ENCODE data around the gene MACROD2. TPM values are rescaled to one million over a fixed set of nuclear protein-coding genes. Genes with fewer than 3 reads are reported as not detected.

The MACROD2 gene
- total RNA-seq, 2 donors from 2014 or later: 0.95 to 4.2 TPM

- no peaks in the 10 kb centered on the region for H3K36me3 ChIP-seq
- no peak for TF ChIP-seq CTCF (IDR thresholded peaks at IDR 0.05)
- no peak for DNase-seq (ENCODE audit: low spot score)
- no peak overlapping the region for H3K4me3 ChIP-seq
- H3K9me3 ChIP-seq: no peaks in the 10 kb centered on the region
- ATAC-seq (ENCODE audit: insufficient number of reproducible peaks, low FRiP score, low read depth): no peak
- no peak overlapping the region for H3K27ac ChIP-seq
- H3K4me1 ChIP-seq (ENCODE audit: control insufficient read depth in 1 of 2, low read depth in 2 of 2): no peaks in the 10 kb centered on the region
- no peaks in the 10 kb centered on the region for H3K27me3 ChIP-seq (replicated peaks; ENCODE audit: insufficient read depth)
These were observed 726.7 kb downstream of the MACROD2 start for GRCh38 chr20:14721926-14722452.

- no peak for ATAC-seq (ENCODE audit: insufficient number of reproducible peaks, low FRiP score, low read depth)
- Histone ChIP-seq H3K36me3 (no peaks in the 10 kb centered on the region), H3K4me3 (no peak overlapping the region), H3K9me3 (no peaks in the 10 kb centered on the region), H3K4me1 (ENCODE audit: control insufficient read depth in 1 of 2, low read depth in 2 of 2) (no peaks in the 10 kb centered on the region), H3K27ac (no peak overlapping the region), H3K27me3 (replicated peaks; ENCODE audit: insufficient read depth) (no peaks in the 10 kb centered on the region)
- no peak for DNase-seq (ENCODE audit: low spot score)
- TF ChIP-seq CTCF (IDR thresholded peaks at IDR 0.05): no peak
These were observed 728.3 kb downstream of the MACROD2 start for GRCh38 chr20:14723614-14724013.

- no peak for DNase-seq (ENCODE audit: low spot score)
These were observed 728.7 kb downstream of the MACROD2 start for GRCh38 chr20:14724036-14724435.

GRCh38 chr20:14724468-14724867 lies 729.2 kb downstream of the MACROD2 start:
- no peaks in the 10 kb centered on the region for H3K36me3 ChIP-seq
- H3K9me3 ChIP-seq: no peaks in the 10 kb centered on the region
- H3K4me3 ChIP-seq: no peak overlapping the region
- no peak for TF ChIP-seq CTCF (IDR thresholded peaks at IDR 0.05)
- no peak overlapping the region for H3K27ac ChIP-seq
- H3K27me3 ChIP-seq (replicated peaks; ENCODE audit: insufficient read depth): no peaks in the 10 kb centered on the region
- DNase-seq (ENCODE audit: low spot score) (no peak), ATAC-seq (ENCODE audit: insufficient number of reproducible peaks, low FRiP score, low read depth) (no peak)
- no peaks in the 10 kb centered on the region for H3K4me1 ChIP-seq (ENCODE audit: control insufficient read depth in 1 of 2, low read depth in 2 of 2)

More at GRCh38 chr20:14724036-14724435, 728.7 kb downstream of the MACROD2 start:
- Histone ChIP-seq H3K27me3 (replicated peaks; ENCODE audit: insufficient read depth) (no peaks in the 10 kb centered on the region), H3K36me3 (no peaks in the 10 kb centered on the region), H3K9me3 (no peaks in the 10 kb centered on the region), H3K4me3 (no peak overlapping the region), H3K27ac (no peak overlapping the region), H3K4me1 (ENCODE audit: control insufficient read depth in 1 of 2, low read depth in 2 of 2) (no peaks in the 10 kb centered on the region)
- TF ChIP-seq CTCF (IDR thresholded peaks at IDR 0.05): no peak
- ATAC-seq (ENCODE audit: insufficient number of reproducible peaks, low FRiP score, low read depth): no peak

- no peak for TF ChIP-seq CTCF (IDR thresholded peaks at IDR 0.05)
- Histone ChIP-seq H3K9me3 (no peaks in the 10 kb centered on the region), H3K27ac (no peak overlapping the region), H3K36me3 (no peaks in the 10 kb centered on the region), H3K4me3 (no peak overlapping the region), H3K4me1 (ENCODE audit: control insufficient read depth in 1 of 2, low read depth in 2 of 2) (no peaks in the 10 kb centered on the region), H3K27me3 (replicated peaks; ENCODE audit: insufficient read depth) (no peaks in the 10 kb centered on the region)
- no peak for ATAC-seq (ENCODE audit: insufficient number of reproducible peaks, low FRiP score, low read depth)
- DNase-seq (ENCODE audit: low spot score): no peak
These were observed 731.3 kb downstream of the MACROD2 start for GRCh38 chr20:14726591-14726990.
